ENCODE data around the gene PTPRM. TPM values are rescaled to one million over a fixed set of nuclear protein-coding genes. Genes with fewer than 3 reads are reported as not detected.

Gene PTPRM
- total and polyA plus RNA-seq, 9 donors, result 45.6 to 82.0 (median 56.9) TPM

DNA sequence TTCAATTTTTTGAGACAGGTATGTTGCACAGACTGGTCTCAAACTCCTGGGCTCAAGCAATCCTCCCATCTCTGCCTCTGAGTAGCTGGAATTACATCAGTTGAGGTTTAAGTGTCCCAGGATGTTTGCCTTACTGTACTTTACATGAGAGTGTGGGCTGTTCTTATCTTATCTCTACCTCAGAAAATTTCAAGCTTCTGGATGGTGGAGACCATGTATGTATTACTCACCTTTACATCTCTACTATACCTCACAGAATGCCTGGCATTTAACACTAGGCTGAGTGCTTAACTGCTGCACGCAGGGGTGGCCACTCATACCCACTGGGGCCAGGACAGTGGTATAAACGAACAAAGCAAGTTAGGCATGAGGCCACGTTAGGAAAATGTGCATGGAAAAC lies 770.1 kb downstream of the PTPRM start:
- Histone ChIP-seq H3K4me3 (no peak overlapping the region), H3K27ac (no peak overlapping the region), H3K4me1 (ENCODE audit: insufficient read depth) (peaks cover 2% of the 10 kb centered on the region), H3K36me3 (no peaks in the 10 kb centered on the region), H3K27me3 (no peaks in the 10 kb centered on the region), H3K9me3 (no peaks in the 10 kb centered on the region)
- no peak for DNase-seq
- intact Hi-C loops (cut with DNase I), result no loop called here
- TF ChIP-seq EP300 (IDR thresholded peaks at IDR 0.05), result no peak
- TF ChIP-seq, protein P1, sequence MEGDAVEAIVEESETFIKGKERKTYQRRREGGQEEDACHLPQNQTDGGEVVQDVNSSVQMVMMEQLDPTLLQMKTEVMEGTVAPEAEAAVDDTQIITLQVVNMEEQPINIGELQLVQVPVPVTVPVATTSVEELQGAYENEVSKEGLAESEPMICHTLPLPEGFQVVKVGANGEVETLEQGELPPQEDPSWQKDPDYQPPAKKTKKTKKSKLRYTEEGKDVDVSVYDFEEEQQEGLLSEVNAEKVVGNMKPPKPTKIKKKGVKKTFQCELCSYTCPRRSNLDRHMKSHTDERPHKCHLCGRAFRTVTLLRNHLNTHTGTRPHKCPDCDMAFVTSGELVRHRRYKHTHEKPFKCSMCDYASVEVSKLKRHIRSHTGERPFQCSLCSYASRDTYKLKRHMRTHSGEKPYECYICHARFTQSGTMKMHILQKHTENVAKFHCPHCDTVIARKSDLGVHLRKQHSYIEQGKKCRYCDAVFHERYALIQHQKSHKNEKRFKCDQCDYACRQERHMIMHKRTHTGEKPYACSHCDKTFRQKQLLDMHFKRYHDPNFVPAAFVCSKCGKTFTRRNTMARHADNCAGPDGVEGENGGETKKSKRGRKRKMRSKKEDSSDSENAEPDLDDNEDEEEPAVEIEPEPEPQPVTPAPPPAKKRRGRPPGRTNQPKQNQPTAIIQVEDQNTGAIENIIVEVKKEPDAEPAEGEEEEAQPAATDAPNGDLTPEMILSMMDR (IDR thresholded peaks at IDR 0.05), result no peak
- no peak for TF ChIP-seq POLR2A (IDR thresholded peaks at IDR 0.05)
- WGBS, 3 donors, result 80 to 82% (median 82%) methylated on average over 3 of the region's 3 CpGs

DNA sequence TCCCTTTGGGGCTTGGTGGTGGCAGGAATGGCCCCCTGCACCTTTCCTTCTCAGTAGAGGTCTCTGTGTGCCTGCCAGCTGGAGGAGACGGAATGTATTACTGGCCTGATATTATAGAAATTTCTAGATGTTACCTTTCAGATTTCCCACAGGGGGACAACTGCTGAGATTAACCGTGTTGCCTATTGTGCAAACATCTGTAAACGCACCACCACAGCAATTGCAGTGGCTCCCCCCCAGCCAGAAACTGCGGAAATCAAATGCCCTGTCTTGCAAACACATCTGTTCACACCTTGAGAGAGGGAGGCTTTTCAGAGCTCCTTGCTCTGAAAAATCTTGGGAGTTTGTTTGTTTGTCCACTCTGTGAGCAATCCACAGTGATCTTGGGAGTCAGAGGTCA lies 772.1 kb downstream of the PTPRM start:
- WGBS, 3 donors, result 82 to 88% (median 87%) methylated on average over 4 of the region's 4 CpGs
- no peak for TF ChIP-seq EP300 (IDR thresholded peaks at IDR 0.05)
- TF ChIP-seq, protein P1 (IDR thresholded peaks at IDR 0.05), result no peak
- Histone ChIP-seq H3K27me3 (no peaks in the 10 kb centered on the region), H3K4me1 (ENCODE audit: insufficient read depth) (peaks cover 2% of the 10 kb centered on the region), H3K36me3 (no peaks in the 10 kb centered on the region), H3K27ac (no peak overlapping the region), H3K9me3 (no peaks in the 10 kb centered on the region), H3K4me3 (no peak overlapping the region)
- no peak for DNase-seq
- intact Hi-C loops (cut with DNase I), result no loop called here

DNA sequence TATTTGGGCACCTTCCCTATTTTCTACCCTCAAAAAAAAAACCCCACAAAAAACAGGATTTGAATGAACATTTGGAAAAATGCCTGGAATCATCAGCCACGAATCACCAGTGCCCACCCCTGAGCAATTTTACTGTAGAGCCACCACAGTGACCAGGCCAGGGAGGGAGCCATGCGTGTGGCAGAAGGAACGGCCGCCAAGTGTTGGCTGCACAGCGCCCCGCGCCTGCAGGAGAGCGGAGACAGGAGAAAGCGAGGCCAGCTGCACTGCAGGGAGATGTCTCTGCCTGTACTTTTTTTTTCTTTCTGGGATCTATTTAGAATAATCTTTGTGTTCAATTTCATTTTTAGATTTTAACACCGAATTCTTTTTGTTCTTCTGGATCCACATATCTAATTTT lies 772.8 kb downstream of the PTPRM start:
- Histone ChIP-seq H3K27ac (no peak overlapping the region), H3K4me3 (no peak overlapping the region), H3K27me3 (no peaks in the 10 kb centered on the region), H3K9me3 (no peaks in the 10 kb centered on the region), H3K36me3 (no peaks in the 10 kb centered on the region), H3K4me1 (ENCODE audit: insufficient read depth) (peaks cover 2% of the 10 kb centered on the region)
- 73 to 81% (median 76%) methylated on average over 10 of the region's 10 CpGs for WGBS, 3 donors
- DNase-seq, result no peak
- intact Hi-C loops (cut with DNase I), result no loop called here
- TF ChIP-seq, protein P1 (IDR thresholded peaks at IDR 0.05), result no peak
- TF ChIP-seq EP300 (IDR thresholded peaks at IDR 0.05), result no peak
- TF ChIP-seq POLR2A (IDR thresholded peaks at IDR 0.05), result no peak

DNA sequence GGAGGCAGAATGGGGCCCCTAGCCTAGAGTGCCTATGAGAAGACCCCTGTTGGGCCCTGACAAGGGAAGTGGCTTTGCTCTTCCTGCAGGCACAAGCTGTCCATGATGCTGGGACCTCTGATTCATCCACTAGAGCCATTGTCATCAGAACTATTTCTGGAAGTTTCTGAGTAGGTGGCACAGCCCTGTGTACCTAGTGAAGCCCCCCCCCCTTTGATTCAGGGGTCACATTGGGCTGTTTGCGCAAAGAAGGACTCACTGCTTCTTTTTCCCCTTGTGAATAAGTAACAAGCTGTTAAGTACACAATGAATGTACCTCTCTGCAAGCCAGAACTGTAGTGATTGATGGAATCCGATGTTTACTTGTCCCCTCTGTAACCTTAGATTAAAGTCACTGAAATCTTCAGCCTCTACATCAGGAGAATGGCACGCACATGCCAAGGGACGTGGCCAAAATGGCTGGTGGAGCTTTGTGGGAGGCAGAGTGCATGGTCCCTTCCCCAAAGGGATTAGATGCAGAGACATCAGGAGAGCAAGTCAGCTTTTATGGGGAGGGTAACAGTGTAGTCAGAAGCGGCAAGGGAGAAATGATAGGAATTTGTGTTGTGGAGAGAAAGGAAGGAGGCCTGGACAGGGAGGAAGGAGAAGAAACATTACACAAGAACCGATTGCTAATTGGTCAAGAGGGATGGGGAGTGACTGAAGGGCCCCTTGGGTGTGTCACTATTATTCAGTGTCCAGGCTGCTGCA lies 774.5 kb downstream of the PTPRM start:
- no peaks in the 10 kb centered on the region for H3K36me3 ChIP-seq
- H3K4me1 ChIP-seq (ENCODE audit: insufficient read depth), result peaks cover 2% of the 10 kb centered on the region
- 43 to 53% (median 50%) methylated on average over 6 of the region's 6 CpGs for WGBS, 3 donors
- H3K9me3 ChIP-seq, result no peaks in the 10 kb centered on the region
- intact Hi-C loops (cut with DNase I), result no loop called here
- H3K4me3 ChIP-seq, result no peak overlapping the region
- no peak for DNase-seq
- no peaks in the 10 kb centered on the region for H3K27me3 ChIP-seq
- H3K27ac ChIP-seq, result no peak overlapping the region
- TF ChIP-seq, protein P1 (IDR thresholded peaks at IDR 0.05), result no peak
- TF ChIP-seq POLR2A (IDR thresholded peaks at IDR 0.05) (no peak), EP300 (IDR thresholded peaks at IDR 0.05) (no peak)

Data from ovary (tissue), 9 donors.